SH-SY5Y (cell line): ENCODE results near the gene PODNL1.

Experiments used
- GATA2 ChIP-seq: IDR thresholded peaks from 2 replicates; pipeline ENCODE4 v1.6.1; 2011; ENCODE audit warnings: mild to moderate bottlenecking, low read depth, low read length
- GATA3 ChIP-seq: IDR thresholded peaks from 2 replicates; pipeline ENCODE4 v1.6.1; 2011; ENCODE audit warnings: low read depth, mild to moderate bottlenecking, low read length, moderate library complexity

GRCh38 chr19:13962699-13963602 is 24.7 kb upstream of the PODNL1 start:
- TF ChIP-seq GATA2 (no peak), GATA3 (no peak)
